Ishikawa (cell line): ENCODE measurements around the gene MACROD2.

ENCODE experiments used
- CEBPB ChIP-seq: IDR thresholded peaks from 2 replicates; pipeline ENCODE4 v1.6.1; 2012
- CREB1 ChIP-seq: IDR thresholded peaks from 2 replicates; pipeline ENCODE4 v1.6.1; 2012; ENCODE audit warnings: low read depth
- EGR1 ChIP-seq: IDR thresholded peaks from 2 replicates; pipeline ENCODE4 v1.6.1; 2012
- EP300 ChIP-seq: IDR thresholded peaks from 2 replicates; pipeline ENCODE4 v1.6.1; 2012; ENCODE audit warnings: borderline replicate concordance
- FOXM1 ChIP-seq: IDR thresholded peaks from 2 replicates; pipeline ENCODE4 v1.6.1; 2012; ENCODE audit warnings: low read depth, borderline replicate concordance
- MAX ChIP-seq: IDR thresholded peaks from 2 replicates; pipeline ENCODE4 v1.6.1; 2012
- NFIC ChIP-seq: IDR thresholded peaks from 2 replicates; pipeline ENCODE4 v1.6.1; 2012
- RAD21 ChIP-seq: IDR thresholded peaks from 2 replicates; pipeline ENCODE4 v1.6.1; 2012; ENCODE audit warnings: low read depth
- TAF1 ChIP-seq: IDR thresholded peaks from 2 replicates; pipeline ENCODE4 v1.6.1; 2012; ENCODE audit warnings: low read depth, mild to moderate bottlenecking
- TCF12 ChIP-seq: IDR thresholded peaks from 2 replicates; pipeline ENCODE4 v1.6.1; 2012; ENCODE audit warnings: low read depth
- TEAD4 ChIP-seq: IDR thresholded peaks from 2 replicates; pipeline ENCODE4 v1.6.1; 2012
- USF1 ChIP-seq: IDR thresholded peaks from 2 replicates; pipeline ENCODE4 v1.6.1; 2012
- YY1 ChIP-seq: IDR thresholded peaks from 2 replicates; pipeline ENCODE4 v1.6.1; 2012; ENCODE audit warnings: low read depth
- ZBTB7A ChIP-seq: IDR thresholded peaks from 2 replicates; pipeline ENCODE4 v1.6.1; 2012; ENCODE audit warnings: low read depth
- TF ChIP-seq, protein P1 (sequence below): IDR thresholded peaks from 2 replicates; pipeline ENCODE4 v1.6.1; 2012; ENCODE audit warnings: low read depth, mild to moderate bottlenecking

Gene MACROD2

DNA sequence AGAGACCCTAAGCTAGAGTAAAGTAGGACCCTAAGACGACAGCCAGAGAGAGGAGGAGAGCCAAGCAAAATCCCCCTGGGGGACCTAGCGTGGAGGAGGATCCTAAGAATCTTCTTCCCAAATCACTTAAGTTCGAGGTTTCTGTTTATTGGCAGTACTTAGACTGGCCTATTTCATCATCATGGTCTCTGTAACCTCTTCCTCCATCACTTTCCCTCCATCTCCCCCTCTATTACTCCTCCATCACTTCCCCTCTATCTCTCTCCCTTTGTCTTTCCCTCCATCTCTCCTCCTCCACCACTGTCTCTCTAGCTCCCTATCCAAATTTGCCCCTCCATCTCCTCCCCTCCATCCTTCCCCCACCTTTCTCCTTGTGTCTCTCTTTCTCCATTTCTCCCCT is 1175.7 kb downstream of the MACROD2 start:
- TF ChIP-seq CREB1, result no peak
- TF ChIP-seq ZBTB7A, result no peak
- TF ChIP-seq EP300, result no peak
- no peak for TF ChIP-seq FOXM1

GRCh38 chr20:15176929-15177328 is 1181.6 kb downstream of the MACROD2 start:
- TF ChIP-seq TCF12 (no peak), EGR1 (peak; percentile 22; the same call in 1 of the 2 replicates)

DNA sequence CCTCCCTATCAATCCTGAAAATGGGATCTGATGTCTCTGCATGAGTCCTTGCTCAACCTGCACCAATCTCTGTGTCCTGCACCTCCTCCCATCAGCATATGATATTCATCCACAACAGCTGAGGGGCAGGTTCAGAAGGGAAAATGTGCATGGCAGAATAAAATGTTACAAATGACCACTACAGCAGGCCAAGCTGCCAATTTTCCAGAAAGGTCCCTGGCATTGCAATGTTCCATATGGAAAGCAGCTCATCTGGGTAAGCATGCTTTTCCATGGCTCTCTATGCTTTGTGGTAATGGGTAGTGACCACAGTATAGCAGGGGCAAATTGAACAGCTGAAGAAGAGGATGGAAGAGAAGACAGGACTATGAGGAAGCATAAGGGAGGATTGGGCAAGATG is 1183.3 kb downstream of the MACROD2 start:
- TF ChIP-seq CEBPB (no peak), YY1 (no peak), ZBTB7A (no peak), EGR1 (no peak), MAX (no peak), RAD21 (no peak), CREB1 (no peak), NFIC (no peak), TCF12 (no peak), TAF1 (no peak), USF1 (no peak), FOXM1 (no peak), EP300 (no peak), TEAD4 (no peak)
- TF ChIP-seq, protein P1, sequence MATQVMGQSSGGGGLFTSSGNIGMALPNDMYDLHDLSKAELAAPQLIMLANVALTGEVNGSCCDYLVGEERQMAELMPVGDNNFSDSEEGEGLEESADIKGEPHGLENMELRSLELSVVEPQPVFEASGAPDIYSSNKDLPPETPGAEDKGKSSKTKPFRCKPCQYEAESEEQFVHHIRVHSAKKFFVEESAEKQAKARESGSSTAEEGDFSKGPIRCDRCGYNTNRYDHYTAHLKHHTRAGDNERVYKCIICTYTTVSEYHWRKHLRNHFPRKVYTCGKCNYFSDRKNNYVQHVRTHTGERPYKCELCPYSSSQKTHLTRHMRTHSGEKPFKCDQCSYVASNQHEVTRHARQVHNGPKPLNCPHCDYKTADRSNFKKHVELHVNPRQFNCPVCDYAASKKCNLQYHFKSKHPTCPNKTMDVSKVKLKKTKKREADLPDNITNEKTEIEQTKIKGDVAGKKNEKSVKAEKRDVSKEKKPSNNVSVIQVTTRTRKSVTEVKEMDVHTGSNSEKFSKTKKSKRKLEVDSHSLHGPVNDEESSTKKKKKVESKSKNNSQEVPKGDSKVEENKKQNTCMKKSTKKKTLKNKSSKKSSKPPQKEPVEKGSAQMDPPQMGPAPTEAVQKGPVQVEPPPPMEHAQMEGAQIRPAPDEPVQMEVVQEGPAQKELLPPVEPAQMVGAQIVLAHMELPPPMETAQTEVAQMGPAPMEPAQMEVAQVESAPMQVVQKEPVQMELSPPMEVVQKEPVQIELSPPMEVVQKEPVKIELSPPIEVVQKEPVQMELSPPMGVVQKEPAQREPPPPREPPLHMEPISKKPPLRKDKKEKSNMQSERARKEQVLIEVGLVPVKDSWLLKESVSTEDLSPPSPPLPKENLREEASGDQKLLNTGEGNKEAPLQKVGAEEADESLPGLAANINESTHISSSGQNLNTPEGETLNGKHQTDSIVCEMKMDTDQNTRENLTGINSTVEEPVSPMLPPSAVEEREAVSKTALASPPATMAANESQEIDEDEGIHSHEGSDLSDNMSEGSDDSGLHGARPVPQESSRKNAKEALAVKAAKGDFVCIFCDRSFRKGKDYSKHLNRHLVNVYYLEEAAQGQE, result no peak

DNA sequence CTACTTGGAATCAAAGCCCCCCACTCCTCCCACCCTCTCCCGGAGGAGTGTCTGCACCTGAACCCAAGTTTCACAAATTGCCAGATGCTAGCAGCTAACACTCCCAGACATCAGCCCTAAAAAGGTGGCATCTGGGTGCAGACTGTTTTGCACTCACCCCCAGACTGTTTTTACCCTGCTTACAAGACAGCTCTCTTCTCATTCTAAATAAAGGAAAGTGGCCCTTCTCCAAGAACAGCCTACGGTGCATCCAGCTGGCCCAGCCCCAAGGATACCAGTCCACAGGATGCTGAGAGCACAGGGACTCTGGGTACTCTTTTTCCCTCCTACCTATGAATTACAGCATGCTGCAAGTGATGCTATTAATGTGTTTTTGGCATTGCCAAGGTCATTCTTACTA is 1184.1 kb downstream of the MACROD2 start:
- TF ChIP-seq TAF1 (no peak), MAX (no peak), YY1 (no peak), FOXM1 (no peak), RAD21 (no peak), EGR1 (no peak), CREB1 (no peak), NFIC (no peak), EP300 (no peak), USF1 (no peak), ZBTB7A (no peak), TEAD4 (no peak), CEBPB (no peak), TCF12 (no peak)
- TF ChIP-seq, protein P1, result no peak

DNA sequence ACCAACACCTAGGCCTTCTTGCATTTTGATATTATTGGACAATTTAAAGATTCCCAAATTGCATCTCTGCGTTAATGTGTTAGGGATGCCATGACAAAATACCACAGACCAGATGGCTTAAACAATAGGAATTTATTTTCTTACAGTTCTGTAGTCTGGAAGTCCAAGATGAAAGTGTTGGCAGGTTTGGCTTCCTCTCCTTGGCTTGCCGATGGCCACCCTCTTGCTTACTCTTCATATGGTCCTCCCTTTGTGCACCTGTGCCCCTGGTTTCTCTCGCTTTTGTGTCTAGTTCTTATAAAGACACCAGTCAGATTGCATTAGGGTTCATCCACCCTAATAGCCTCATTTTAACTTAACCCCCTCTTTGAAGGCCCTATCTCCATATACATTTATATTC is 1184.5 kb downstream of the MACROD2 start:
- TF ChIP-seq YY1, result no peak
- TF ChIP-seq FOXM1, result no peak
- TF ChIP-seq EP300, result no peak
- TF ChIP-seq RAD21, result no peak
- no peak for TF ChIP-seq MAX
- TF ChIP-seq NFIC, result no peak
- no peak for TF ChIP-seq EGR1
- no peak for TF ChIP-seq CEBPB
- no peak for TF ChIP-seq USF1
- no peak for TF ChIP-seq TAF1
- no peak for TF ChIP-seq ZBTB7A
- TF ChIP-seq, protein P1, result no peak
- TF ChIP-seq CREB1, result no peak
- TF ChIP-seq TEAD4, result no peak
